GM04504 (cell line): ENCODE measurements around the gene EIF2D.
A peak's percentile ranks its signal among the peaks of the same experiment; 100 is the strongest.
"Not testable (repeated sequence)": the region's sequence is repeated elsewhere in the genome, so short reads cannot be mapped to it uniquely, and the experiment has no call there.

ENCODE experiments used
- DNase-seq: peaks from one replicate; pipeline ENCODE4 v3.0.0-alpha.2; 2012; ENCODE audit warnings: low read depth

Gene EIF2D

GRCh38 chr1:206587904-206588303 is 24.4 kb downstream of the EIF2D start:
- DNase-seq: no peak

GRCh38 chr1:206586501-206587445 is 25.5 kb downstream of the EIF2D start:
- no peak for DNase-seq

GRCh38 chr1:206584683-206585082 is 27.6 kb downstream of the EIF2D start:
- no peak for DNase-seq

GRCh38 chr1:206583707-206584648 is 28.3 kb downstream of the EIF2D start:
- peak; percentile 33 for DNase-seq

- DNase-seq: no peak
These were observed 29.1 kb downstream of the EIF2D start for GRCh38 chr1:206582971-206583706.

GRCh38 chr1:206582537-206582936 is 29.7 kb downstream of the EIF2D start:
- DNase-seq: no peak

- DNase-seq: no peak
These were observed 30.7 kb downstream of the EIF2D start for GRCh38 chr1:206581571-206581981.

GRCh38 chr1:206581114-206581497 is 31.2 kb downstream of the EIF2D start:
- not testable (repeated sequence) for DNase-seq

GRCh38 chr1:206580438-206581113 is 31.7 kb downstream of the EIF2D start:
- no peak for DNase-seq

- DNase-seq: no peak
These were observed 32.4 kb downstream of the EIF2D start for GRCh38 chr1:206579747-206580437.

GRCh38 chr1:206578978-206579374 is 33.3 kb downstream of the EIF2D start:
- no peak for DNase-seq

GRCh38 chr1:206578068-206578977 is 33.9 kb downstream of the EIF2D start:
- DNase-seq: no peak

GRCh38 chr1:206577626-206578025 is 34.6 kb downstream of the EIF2D start:
- DNase-seq: no peak

GRCh38 chr1:206575894-206576737 is 36.1 kb downstream of the EIF2D start:
- no peak for DNase-seq

GRCh38 chr1:206575165-206575893 is 36.9 kb downstream of the EIF2D start:
- DNase-seq: peak; percentile 75

GRCh38 chr1:206573762-206574161 is 38.5 kb downstream of the EIF2D start:
- no peak for DNase-seq

- DNase-seq: no peak
These were observed 38.9 kb downstream of the EIF2D start for GRCh38 chr1:206573319-206573718.

- DNase-seq: no peak
These were observed 39.4 kb downstream of the EIF2D start for GRCh38 chr1:206572835-206573234.
